Fibroblast of skin of back (primary cell): Measurements from ENCODE around the gene DGKG. TPM values are rescaled to one million over a fixed set of nuclear protein-coding genes. Genes with fewer than 3 reads are reported as not detected.
A peak's percentile ranks its signal among the peaks of the same experiment; 100 is the strongest.

Experiments used
- DNase-seq: peaks from one replicate; pipeline ENCODE4 v3.0.0-alpha.2; 2013
- polyA plus RNA-seq, 2 experiments: library from polyadenylated mRNA; unstranded; fragments of 120-200 nt; gene quantifications; one replicate each; pipeline ENCODE4 v1.2.1, GENCODE V29; 2013; ENCODE audit not compliant: insufficient read length in 2 of 2

Gene DGKG
- polyA plus RNA-seq (2013, experiment 1 of 2; ENCODE audit: insufficient read length): 0.49 TPM
- 0.11 TPM for polyA plus RNA-seq (2013, experiment 2 of 2; ENCODE audit: insufficient read length)

GRCh38 chr3:186361762-186362536 lies at the start of gene DGKG:
TSS of gene DGKG (minus strand) at chr3:186362234. CDS start at chr3:186320459, 41,775 bp downstream.
- DNase-seq: peak; percentile 5

- no peak for DNase-seq
These were observed 49.1 kb upstream of the DGKG start for GRCh38 chr3:186411089-186411488.

GRCh38 chr3:186406669-186407635 lies 44.9 kb upstream of the DGKG start:
- no peak for DNase-seq

GRCh38 chr3:186401556-186401955 lies 39.5 kb upstream of the DGKG start:
- DNase-seq: no peak

GRCh38 chr3:186400662-186401061 lies 38.6 kb upstream of the DGKG start:
- DNase-seq: no peak

GRCh38 chr3:186400026-186400425 lies 38.0 kb upstream of the DGKG start:
- no peak for DNase-seq

GRCh38 chr3:186394566-186395217 lies 32.7 kb upstream of the DGKG start:
- DNase-seq: no peak

- DNase-seq: no peak
These were observed 25.0 kb upstream of the DGKG start for GRCh38 chr3:186386883-186387560.

GRCh38 chr3:186385856-186386602 lies 24.0 kb upstream of the DGKG start:
- no peak for DNase-seq

- no peak for DNase-seq
These were observed 21.3 kb upstream of the DGKG start for GRCh38 chr3:186383026-186383993.

GRCh38 chr3:186382217-186382885 lies 20.3 kb upstream of the DGKG start:
- no peak for DNase-seq

GRCh38 chr3:186381424-186382216 lies 19.6 kb upstream of the DGKG start:
- DNase-seq: no peak

GRCh38 chr3:186380622-186381380 lies 18.8 kb upstream of the DGKG start:
- no peak for DNase-seq

- no peak for DNase-seq
These were observed 13.4 kb upstream of the DGKG start for GRCh38 chr3:186375443-186375842.

- no peak for DNase-seq
These were observed 12.3 kb upstream of the DGKG start for GRCh38 chr3:186374376-186374775.

GRCh38 chr3:186369217-186369616 lies 7.2 kb upstream of the DGKG start:
- DNase-seq: no peak

GRCh38 chr3:186368717-186369116 lies 6.7 kb upstream of the DGKG start:
- DNase-seq: no peak

GRCh38 chr3:186368176-186368575 lies 6.1 kb upstream of the DGKG start:
- DNase-seq: no peak
